ENCODE data around the gene UXS1.

Gene UXS1

DNA sequence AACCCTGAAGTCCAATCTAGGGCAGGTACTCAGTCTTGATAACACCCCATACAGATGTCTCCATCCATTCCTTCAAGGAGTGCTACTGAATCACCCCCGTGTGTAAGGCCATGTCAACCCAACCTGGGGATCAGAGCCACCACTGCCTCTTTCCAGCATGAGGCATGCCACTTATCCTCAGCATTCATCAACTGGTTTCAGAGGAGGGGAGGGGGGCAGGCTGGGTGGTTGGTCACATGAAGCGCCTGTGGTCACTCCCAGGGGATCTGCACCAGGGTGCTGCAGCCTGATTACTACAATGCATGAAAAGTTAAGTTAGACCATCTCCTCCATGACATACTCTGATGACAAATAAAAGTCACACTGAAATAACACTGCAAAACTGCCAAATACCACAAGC, 65.0 kb downstream of the UXS1 start:
- DNase-seq, result no peak

DNA sequence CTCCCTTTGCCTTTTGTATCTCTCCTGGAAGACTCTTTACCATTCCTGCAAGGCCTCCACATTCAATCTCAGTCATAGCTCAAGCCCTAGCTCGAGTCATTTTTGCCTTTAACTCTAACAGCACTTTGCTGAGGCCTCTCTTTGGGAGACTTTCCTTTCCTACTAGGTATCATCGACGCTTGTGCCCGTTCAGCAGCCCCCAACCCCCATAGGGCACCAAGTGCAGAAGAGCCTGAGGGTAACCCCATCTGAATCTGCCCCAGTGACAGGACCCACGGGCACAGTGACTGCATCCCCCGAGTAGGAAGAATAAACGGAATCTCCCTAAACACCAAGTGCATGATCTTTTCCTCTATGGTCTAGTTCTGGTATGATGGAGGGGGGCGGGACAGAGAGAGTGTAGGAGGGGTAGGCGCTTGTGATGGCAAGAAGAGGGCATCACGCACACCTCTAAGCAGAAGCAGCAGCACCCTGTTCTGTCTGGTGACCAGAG, 66.3 kb downstream of the UXS1 start:
- DNase-seq, result no peak

DNA sequence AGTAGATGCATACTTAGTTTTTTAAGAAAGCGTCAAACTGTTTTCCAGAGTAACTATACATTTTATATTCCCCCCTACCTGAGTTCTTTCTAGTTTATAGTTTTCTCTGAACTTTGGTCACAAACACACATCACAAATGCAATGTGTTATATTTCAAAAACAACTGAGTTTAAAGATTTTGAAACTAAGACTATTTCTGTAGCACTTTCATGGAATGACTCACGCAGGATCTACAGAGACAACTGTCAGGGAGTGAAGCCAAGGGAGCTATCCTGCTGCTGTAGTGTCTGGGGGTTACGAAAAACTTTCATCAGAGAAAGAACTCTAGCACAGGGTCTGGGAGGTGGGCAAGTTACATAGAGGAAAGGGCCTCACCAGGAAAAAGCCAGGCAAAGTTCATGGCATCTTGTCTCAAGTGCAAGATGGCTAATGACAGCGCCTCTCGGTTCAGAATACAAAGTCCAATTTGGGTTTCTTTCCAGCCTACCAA, 66.8 kb downstream of the UXS1 start:
- no peak for DNase-seq

DNA sequence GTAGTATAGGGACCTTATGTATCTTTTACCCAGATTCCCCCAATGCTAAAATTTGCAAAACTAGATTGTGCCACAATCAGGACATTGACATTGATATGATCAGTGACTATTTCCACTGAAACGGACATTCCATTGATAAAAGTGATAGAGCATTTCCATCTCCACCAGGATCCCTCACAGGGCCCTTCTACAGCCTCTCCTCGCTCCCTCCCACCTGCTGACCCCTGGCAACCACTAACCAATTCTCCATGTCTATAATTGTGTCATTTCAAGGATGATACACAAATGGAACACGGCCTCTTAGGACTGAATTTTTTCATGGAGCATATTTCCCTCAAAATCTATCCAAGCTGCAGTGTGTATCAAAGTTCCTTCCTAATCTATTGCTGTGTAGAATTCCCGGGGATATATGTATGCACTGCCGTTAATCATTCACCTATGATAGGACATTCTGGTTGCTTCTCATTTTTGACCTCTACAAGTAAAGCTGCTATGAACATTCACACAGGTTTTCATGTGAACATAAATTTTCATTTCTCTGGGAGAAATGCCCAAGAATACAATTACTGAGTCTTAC, 67.3 kb downstream of the UXS1 start:
- DNase-seq, result no peak

DNA sequence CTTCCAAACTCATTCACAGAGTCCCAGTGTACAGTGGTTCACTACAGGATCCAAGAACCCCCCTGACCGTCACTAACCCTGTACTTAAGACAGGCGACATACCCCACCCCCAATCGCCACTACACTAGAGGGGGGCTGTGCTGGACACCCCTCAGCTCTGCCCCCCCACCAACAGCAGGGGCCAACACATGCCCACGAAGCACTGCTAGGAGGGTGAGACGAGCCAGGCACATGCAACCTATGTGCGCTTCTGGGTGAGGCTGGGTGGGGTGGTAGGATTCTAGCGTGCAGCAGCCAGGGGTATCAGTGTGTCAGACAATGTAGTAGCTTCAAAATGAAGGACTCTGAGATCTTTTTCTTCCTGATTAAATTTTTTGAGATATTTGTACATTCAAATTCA, 67.8 kb downstream of the UXS1 start:
- no peak for DNase-seq

DNA sequence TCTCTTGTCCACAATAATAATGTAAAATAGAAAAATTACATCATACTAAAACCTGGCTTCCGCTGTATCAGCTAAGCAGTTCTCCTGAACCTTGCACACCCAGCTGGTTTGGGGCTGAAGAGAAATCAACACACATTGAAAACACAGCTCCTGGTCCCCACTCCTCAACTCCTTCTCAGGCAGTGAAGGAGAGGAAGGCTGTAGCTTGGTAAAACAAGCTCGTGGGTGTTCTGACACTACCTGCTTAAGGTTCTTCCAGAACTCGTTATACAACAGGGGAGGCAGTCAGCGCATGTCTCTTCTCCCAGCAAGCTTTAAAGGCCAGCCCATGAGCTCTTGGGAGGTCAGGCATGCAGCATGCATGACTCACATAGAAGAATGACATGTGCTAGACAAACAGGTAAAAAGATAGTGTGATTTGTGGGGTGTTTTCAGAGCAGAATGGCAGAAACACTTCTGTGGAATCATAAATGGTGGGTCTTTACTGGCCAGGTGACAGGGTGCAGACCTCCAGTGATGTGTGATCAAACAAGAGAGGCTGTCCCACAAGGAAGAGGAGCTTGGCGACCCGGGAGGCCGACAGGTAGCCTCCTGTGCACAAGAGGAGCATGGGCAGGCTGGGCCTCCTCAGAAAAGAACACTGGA, 69.1 kb downstream of the UXS1 start:
- no peak for DNase-seq

GRCh38 chr2:106124106-106124756, 69.9 kb downstream of the UXS1 start:
- no peak for DNase-seq

DNA sequence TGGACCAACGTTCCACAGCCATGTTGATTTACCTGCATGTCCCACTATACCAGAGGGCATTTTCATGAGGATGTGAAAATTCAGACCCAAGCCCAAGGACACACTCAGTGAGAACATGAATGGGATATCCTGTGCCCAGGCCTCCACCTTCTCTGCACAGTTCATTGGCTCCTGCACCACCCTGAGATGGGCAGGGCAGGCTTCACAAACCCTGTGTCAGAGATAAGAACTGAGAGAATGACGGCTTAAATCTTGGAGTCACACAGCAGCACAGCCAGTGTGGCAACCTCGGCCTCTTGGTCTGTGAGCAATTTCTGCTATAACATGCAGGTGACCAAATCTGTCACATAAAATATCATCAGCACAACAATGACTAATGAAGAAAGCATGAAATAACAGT, 71.9 kb downstream of the UXS1 start:
- DNase-seq, result no peak

- no peak for DNase-seq
Observed at GRCh38 chr2:106120432-106120831, 73.7 kb downstream of the UXS1 start.

DNA sequence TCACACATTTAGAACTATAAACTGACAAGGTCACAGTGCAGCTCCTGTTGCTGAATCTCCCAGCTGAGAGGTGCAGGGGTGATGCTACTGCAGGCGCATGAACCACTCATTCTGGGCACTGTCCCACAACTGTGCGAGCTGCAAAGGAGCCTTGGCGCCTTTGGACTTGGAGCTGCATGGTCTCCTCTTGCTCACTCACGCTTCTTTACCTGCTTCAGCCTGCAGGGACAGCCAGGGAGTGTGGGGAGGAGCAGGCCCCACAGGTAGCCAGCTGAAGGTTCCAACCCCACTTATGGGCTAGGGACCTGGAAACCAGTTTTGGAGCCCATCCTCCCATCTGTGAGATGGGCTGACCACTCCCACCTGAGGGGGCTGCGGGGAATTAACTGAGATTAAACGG, 75.0 kb downstream of the UXS1 start:
- no peak for DNase-seq

DNA sequence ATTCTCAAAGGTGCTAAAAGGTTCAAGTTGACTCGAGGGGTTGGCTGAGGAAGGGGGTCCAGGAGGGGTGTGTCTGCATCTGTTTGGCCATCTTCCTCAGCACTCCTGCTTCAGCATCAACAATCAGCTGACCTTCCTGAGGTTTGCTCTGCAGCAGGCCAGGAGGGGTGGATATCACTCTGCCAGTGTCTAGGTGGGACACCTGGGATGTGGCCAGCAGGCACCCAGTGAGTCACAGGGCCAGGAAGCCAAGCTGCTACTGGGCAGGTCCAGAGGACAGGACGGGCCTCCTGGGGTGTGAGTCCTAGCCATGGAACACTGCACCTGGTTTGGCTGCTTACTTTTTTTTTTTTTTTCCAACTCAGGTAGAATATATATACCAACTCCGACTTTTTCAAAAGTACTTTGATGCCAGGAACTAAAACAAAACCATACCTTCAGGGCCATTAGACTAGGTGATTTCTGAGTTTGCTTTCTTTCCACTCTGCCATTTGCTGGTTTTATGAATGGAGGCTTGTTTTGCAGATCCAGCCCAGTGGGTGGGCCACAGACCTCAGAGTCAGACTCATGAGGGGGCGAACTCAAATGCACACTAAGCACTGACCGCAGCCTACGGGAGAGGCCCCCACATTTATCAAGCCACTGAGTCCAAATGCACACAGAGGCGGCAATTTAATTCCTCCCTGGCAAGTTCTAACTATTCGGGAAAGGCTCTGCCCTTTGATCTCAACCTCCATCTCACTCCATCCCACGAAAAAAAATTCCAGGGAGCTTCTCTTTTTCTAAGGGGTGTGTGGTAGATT, 76.0 kb downstream of the UXS1 start:
- DNase-seq, result no peak

- DNase-seq, result no peak
Observed at GRCh38 chr2:106117347-106117746, 76.8 kb downstream of the UXS1 start.

DNA sequence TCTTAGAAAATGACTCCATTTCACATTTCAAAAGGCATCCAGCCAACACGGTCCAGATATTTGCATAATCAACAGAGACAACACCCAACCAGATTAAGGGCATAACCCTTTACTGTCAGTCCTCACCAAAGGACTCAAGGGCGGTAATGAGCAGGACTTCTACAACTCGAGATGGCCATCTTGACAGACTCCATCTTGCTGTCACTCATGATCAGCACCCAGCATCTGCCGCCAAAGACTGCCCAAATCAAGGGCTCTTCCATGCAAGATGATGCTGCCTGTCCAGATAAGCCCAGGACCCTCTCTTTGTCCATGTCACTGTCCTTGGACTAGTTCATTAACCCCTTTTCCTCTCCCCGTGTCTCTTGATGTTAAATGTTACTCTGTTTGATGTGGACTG, 77.9 kb downstream of the UXS1 start:
- no peak for DNase-seq

DNA sequence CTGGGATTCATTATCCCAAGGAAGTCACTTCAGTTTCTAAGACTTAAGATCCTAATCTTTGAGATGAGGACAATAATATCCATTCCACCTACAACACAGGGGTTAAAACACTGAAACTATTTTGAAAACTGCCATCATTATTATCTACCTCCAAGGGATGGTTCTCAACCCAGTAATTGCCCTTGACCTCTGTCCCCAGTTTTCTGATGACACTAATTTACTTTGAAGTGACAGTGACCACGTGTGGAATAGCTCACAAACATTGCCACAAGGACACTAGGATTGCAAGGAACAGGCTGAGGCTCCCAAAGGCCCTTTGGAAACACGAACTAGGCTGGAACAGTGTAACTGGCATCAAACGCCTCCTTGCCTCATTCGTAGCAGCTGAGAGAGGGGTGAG, 78.4 kb downstream of the UXS1 start:
- no peak for DNase-seq

DNA sequence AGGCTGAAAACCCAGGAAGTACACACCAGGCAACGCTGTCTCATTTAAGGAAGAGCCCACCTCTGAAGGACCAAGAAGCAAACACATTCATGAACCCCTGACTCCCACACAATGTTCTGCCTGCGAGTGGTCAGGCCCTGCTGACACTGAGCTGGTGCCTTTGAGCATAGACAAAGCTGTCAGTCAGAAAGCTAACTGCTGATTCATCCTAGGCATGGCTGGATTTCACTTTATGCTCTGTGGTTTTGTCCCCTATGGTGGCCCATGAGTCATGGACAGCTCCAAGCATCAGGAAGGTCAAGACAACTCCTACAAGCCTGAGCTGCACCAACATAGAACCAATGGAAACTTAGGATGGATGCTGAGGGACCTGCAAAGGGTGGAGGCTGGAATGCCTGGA, 78.9 kb downstream of the UXS1 start:
- no peak for DNase-seq

- DNase-seq, result no peak
Observed at GRCh38 chr2:106114166-106114565, 79.9 kb downstream of the UXS1 start.

GRCh38 chr2:106113361-106113966, 80.6 kb downstream of the UXS1 start:
- no peak for DNase-seq

- no peak for DNase-seq
Observed at GRCh38 chr2:106111882-106112571, 82.1 kb downstream of the UXS1 start.

DNA sequence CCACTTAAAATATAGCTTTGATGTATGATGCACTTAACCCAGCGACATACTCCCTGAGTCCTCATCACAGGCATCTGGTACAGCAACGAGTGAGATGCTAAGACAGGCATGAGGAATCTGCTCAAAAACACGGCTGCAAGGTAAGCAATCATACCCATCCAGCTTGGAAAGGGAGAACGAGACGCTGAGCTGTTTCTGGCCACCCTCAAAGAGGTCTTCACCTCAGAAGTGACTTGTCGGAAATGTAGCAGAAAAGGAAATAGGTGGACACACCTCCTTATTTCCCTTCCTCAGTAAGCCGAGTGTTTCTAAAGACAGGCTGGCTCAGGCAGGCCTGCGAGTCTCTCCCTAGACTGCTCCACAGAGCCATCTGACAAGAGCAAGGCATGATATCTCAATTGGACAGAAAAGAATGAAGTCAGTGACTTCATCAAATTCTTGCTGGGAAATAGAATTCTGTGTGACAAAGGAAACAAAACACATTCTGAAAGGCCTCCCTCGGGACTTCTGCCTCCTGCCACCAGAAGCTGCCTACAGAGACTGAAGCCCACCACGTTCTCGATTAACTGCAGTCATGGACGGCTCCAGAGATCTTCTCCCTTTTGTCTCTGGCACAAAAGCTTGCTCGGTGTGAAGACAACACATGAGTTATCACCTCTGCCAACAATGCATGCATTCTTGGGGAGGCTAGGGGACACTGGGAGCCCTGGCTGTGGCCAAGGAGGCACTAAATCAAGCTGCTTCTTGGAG, 84.3 kb downstream of the UXS1 start:
- no peak for DNase-seq

DNA sequence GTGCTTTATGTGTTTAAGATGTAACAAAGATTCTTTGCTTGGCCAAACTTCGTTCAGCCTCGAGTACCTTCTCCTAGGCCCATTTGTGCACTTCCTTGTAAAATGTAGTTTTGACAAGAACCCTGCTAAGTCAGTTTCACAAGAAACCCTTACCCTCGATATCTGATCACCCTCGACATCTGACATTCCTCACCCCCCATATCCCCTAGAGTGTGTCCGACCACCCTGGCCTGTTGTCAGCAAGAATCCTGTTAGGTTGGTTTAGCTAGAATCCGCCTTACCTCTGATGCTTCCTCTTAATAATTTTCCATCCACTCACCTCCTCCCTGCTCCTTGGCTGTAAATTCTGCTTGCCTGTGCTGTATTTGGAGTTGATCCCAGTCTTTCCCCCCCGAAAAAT, 85.3 kb downstream of the UXS1 start:
- no peak for DNase-seq

GRCh38 chr2:106108351-106108750, 85.8 kb downstream of the UXS1 start:
- no peak for DNase-seq
